Activated naive CD4-positive, alpha-beta T cell treated with anti-CD3 and anti-CD28 coated beads, Interleukin-2, amount 10 ng/mL, durations not matched to agents 7 days and 5 days (primary cell): ENCODE results near the gene FOXD4L1.
"Not testable (repeated sequence)": the region's sequence is repeated elsewhere in the genome, so short reads cannot be mapped to it uniquely, and the experiment has no call there.

Experiments used
- CTCF ChIA-PET: fragments of 350-600 bp; sonication (Branson Sonifier 250); formaldehyde crosslinking; loops from one replicate; lab custom pipeline; 2021; ENCODE audit warnings: antibody characterized with exemption; lab: Charles Lee
- DNase-seq: peaks from one replicate; pipeline ENCODE4 v3.0.0-alpha.2; 2020
- H3K27ac Mint-ChIP-seq: one replicate; pipeline ENCODE4 v1.8.0; 2021; ENCODE audit warnings: mild to moderate bottlenecking, moderate library complexity, mixed read lengths
- H3K27me3 Mint-ChIP-seq: one replicate; pipeline ENCODE4 v1.8.0; 2021; ENCODE audit warnings: mild to moderate bottlenecking, mixed read lengths
- H3K36me3 Mint-ChIP-seq: one replicate; pipeline ENCODE4 v1.8.0; 2021; ENCODE audit warnings: mixed read lengths
- H3K4me1 Mint-ChIP-seq: one replicate; pipeline ENCODE4 v1.8.0; 2021; ENCODE audit warnings: mixed read lengths
- H3K4me3 Mint-ChIP-seq: one replicate; pipeline ENCODE4 v1.8.0; 2021; ENCODE audit warnings: mild to moderate bottlenecking, moderate library complexity, mixed read lengths
- H3K9me3 Mint-ChIP-seq: one replicate; pipeline ENCODE4 v1.8.0; 2021; ENCODE audit warnings: mixed read lengths

The FOXD4L1 gene

DNA sequence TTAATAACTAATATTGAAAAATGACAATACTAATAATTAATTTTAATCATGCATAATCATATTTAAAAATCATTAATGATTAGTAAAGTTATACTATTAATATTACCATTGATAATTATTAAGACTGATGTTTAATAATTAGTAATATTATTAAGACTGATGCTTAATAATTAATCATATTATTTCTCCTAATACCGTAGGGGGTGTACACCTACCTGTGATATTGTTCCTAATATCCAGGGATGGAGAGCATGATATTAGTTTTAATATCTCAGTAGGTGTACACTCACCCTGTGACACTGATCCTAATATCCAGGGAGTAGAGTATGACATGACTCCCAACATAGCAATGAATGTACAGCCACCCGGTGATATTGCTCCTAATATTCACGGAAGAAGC is 12.4 kb downstream of the FOXD4L1 start:
- H3K9me3 Mint-ChIP-seq, CTCF ChIA-PET, H3K4me3 Mint-ChIP-seq, H3K27ac Mint-ChIP-seq, DNase-seq, H3K4me1 Mint-ChIP-seq, H3K36me3 Mint-ChIP-seq: not testable (repeated sequence)
- H3K27me3 Mint-ChIP-seq = peaks cover 32% of the 10 kb centered on the region

DNA sequence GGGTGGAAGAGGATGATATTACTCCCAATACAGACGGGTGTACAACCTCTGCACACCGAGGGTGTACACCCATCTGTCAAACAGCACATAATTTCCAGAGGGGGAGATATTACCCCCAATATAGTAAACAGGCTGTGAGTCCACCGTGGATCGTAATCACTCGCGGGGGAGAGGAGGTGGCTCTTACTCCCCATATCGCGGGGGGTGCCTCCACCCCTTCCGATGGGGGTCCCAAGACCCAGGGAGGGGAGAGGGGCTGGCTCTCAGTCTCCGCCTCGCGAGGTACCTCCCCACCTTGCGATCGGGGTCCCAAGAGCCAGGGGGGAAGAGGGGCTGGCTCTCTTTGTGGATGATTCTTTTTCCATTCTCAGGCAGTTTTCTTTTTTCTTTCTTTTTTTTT is 13.4 kb downstream of the FOXD4L1 start:
- H3K4me1 Mint-ChIP-seq, CTCF ChIA-PET, H3K9me3 Mint-ChIP-seq, DNase-seq, H3K27ac Mint-ChIP-seq, H3K4me3 Mint-ChIP-seq, H3K36me3 Mint-ChIP-seq: not testable (repeated sequence)
- H3K27me3 Mint-ChIP-seq = peaks cover 32% of the 10 kb centered on the region

DNA sequence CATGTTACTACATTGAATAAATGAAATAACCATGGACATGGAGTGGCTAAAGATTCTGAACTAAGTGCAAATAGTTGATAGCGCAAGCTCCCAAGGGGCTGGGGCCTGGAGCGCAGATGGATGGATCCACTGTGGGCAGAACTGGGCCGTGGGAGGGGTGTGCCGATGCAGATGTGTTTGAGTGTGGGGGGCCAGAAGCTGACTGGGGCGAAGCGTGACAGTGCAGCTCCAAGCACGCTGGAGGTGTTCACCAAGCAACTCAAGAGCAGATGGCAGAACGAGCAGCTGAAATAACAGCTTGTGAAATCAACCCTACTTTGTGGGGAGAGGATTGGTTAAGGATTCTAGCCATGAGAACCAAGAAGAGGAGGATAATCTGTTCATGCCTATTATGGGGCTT is 17.0 kb downstream of the FOXD4L1 start:
- H3K4me3 Mint-ChIP-seq, H3K27ac Mint-ChIP-seq, DNase-seq, H3K36me3 Mint-ChIP-seq, H3K9me3 Mint-ChIP-seq, H3K4me1 Mint-ChIP-seq, CTCF ChIA-PET: not testable (repeated sequence)
- H3K27me3 Mint-ChIP-seq = peaks cover 14% of the 10 kb centered on the region

DNA sequence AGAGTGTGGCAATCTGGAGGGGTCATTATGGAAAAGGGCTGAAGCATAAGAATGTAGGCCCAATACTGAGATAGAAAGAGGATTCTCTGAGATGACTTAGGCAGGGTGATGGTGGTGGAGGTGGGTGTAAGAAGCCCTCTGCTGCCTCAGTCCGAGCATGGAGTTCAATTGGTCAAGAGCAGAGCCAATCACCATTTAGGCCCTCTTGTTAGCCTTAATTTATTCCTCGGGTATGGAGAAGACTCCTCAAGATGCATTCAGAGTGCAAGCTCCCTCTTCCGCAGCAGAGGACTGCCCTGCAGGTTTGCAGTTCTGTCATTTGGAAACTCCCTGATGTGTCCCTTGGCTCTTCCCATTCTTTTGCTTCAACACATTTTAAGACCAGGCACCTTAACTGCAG is 17.5 kb downstream of the FOXD4L1 start:
- H3K27me3 Mint-ChIP-seq = peaks cover 19% of the 10 kb centered on the region
- H3K36me3 Mint-ChIP-seq, H3K9me3 Mint-ChIP-seq, CTCF ChIA-PET, H3K27ac Mint-ChIP-seq, H3K4me1 Mint-ChIP-seq, DNase-seq, H3K4me3 Mint-ChIP-seq: not testable (repeated sequence)

DNA sequence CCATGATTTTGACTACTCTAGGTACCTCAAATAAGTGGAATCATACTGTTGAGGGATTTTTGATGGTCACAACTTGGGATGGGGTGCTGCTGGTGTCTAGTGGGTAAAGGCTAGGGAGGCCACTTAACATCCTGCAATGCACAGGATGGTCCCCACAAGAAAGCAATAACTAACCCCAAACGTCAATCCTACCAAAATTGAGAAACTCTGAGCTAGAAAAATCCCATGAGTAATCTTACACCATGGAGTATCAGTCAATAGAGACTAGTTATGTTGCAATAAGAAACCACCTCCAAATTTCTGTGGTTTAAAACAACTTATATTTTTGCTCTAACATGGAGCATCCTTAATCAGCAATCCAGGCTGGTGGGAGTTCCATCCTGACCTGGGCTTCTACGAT is 18.6 kb downstream of the FOXD4L1 start:
- DNase-seq, H3K9me3 Mint-ChIP-seq, H3K4me3 Mint-ChIP-seq, H3K36me3 Mint-ChIP-seq, H3K27ac Mint-ChIP-seq, H3K4me1 Mint-ChIP-seq, CTCF ChIA-PET: not testable (repeated sequence)
- H3K27me3 Mint-ChIP-seq = peaks cover 17% of the 10 kb centered on the region

DNA sequence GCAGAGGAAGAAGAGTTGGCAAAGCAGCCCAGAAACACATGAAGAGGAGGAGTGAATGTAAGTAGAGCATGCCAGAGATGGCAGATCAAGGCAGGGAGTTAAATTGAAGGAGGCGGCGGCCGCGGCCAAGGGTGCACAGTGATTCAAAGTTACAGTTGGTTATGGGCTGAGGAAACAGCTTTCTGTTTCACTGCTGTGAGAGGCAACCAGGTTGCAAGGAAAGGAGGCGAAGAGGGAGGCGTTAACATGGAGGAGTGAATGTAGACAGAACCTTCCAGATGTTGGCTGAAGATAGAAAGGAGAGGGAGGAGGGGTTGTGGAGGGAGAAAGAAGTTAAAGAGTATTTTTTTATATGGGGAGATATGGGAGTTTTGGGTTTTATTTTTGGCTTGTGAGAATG is 22.4 kb downstream of the FOXD4L1 start:
- H3K4me3 Mint-ChIP-seq, H3K27ac Mint-ChIP-seq, H3K27me3 Mint-ChIP-seq, H3K9me3 Mint-ChIP-seq, H3K4me1 Mint-ChIP-seq, H3K36me3 Mint-ChIP-seq, DNase-seq, CTCF ChIA-PET: not testable (repeated sequence)

DNA sequence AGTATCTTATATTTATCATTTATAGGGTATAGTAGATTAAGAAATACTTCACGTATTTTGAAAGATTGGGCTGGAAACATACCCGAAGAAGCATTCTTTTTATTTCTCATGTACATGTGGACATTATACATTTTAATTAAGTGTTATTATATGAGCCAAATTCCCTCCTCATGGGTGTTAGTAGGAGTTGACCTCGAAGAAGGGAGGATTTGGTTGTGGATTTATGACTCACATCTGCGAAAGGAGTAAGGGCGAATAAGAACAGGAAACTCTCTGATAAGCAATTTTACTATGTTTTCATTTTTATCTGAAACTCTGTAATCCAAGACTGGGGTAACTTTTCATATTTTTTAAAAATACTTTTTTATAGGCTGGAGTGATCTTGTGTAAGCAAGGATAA is 23.0 kb downstream of the FOXD4L1 start:
- H3K4me3 Mint-ChIP-seq, H3K9me3 Mint-ChIP-seq, CTCF ChIA-PET, DNase-seq, H3K4me1 Mint-ChIP-seq, H3K36me3 Mint-ChIP-seq, H3K27ac Mint-ChIP-seq, H3K27me3 Mint-ChIP-seq: not testable (repeated sequence)

DNA sequence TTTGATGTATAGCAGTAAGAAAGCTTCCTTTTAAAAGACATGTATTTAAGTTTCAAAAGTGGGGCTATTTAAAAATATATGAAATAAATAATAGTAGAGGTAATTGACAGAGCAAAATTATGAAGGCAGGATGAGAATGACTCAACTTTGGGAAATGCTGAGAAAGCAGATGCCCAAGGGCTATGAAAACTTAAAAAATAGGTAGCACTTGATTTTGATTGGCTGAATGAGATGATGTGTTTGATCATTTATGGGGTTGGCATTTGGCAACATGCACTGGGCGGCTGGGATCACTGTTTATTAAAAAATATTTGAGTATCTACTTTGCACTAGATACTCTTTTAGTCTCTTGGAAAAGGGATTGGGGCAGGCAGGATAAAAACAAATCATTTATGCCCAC is 26.5 kb downstream of the FOXD4L1 start:
- H3K36me3 Mint-ChIP-seq, H3K9me3 Mint-ChIP-seq, CTCF ChIA-PET, DNase-seq, H3K4me3 Mint-ChIP-seq, H3K4me1 Mint-ChIP-seq, H3K27ac Mint-ChIP-seq, H3K27me3 Mint-ChIP-seq: not testable (repeated sequence)

DNA sequence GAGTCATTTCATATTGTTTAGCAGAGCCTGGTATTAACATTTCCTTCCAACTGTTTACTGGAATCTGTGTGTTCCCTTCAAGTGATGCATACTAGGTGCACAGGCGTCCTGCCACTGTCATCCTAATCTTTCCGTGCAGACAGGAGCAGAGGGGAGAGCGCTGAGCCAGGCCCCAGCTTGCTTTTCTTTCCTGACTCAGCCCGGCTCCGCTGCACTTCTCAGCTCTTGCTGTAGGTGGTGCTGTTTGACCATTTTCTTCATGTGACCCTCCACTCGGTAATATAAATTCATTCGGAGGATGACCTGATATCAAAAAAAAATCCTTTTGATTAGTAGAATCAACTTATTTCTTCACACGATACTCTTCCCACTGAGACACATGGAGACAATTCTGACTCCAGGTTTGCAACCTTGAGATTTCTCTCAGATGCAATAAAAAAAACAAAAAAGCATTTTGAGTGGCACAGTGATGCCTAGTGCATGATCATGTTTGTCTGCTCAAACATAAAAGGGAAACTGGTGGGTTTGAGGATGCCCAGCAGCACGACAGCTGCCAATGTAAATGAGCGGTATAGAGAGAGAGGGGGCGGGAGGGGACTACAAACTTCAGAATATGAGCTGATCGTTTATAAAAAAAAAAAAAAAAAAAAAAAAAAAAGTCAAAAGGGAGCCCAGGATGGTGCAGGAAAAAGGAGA is 29.0 kb downstream of the FOXD4L1 start:
- H3K4me3 Mint-ChIP-seq, DNase-seq, H3K36me3 Mint-ChIP-seq, H3K27ac Mint-ChIP-seq, H3K9me3 Mint-ChIP-seq, CTCF ChIA-PET, H3K27me3 Mint-ChIP-seq, H3K4me1 Mint-ChIP-seq: not testable (repeated sequence)

DNA sequence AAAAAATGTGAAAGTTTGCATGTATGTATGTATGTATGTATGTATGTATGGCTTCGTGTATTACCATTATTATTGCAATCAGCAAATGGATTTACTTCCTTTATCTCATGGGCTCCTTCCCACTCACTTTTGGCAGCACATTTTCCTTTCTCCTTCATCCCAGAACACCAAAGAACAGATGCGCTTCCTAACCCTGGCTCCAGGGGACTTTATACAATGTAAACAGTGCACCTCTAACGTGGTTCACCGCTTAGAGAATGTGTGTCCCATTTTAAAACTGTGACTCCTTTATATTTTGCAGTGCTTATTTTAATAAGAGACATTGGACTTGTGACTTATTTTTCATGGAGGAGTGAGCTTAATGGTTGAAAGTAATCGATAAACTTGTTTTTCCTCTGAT is 29.7 kb downstream of the FOXD4L1 start:
- DNase-seq, H3K27ac Mint-ChIP-seq, CTCF ChIA-PET, H3K9me3 Mint-ChIP-seq, H3K4me3 Mint-ChIP-seq, H3K27me3 Mint-ChIP-seq, H3K36me3 Mint-ChIP-seq, H3K4me1 Mint-ChIP-seq: not testable (repeated sequence)

DNA sequence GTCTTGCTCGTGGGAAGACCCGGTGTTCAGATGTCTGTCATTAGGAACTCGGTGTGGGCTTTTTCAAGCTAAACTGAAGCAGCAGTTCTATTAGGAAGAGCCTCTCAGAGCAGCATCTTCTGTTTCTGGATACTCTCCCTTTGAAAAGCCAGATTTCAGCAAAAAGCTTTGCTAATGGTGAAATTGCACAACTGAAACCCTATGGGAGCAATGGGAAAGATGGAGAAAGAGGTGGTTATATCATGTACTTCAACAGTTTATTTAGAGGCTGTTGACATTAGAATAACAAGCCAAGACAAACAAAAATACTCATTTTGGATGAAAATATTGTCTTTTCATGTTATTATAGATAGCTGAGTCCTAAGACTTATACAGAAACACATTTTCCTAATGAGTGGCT is 30.4 kb downstream of the FOXD4L1 start:
- H3K9me3 Mint-ChIP-seq, H3K4me3 Mint-ChIP-seq, H3K27ac Mint-ChIP-seq, CTCF ChIA-PET, H3K27me3 Mint-ChIP-seq, H3K4me1 Mint-ChIP-seq, H3K36me3 Mint-ChIP-seq, DNase-seq: not testable (repeated sequence)

DNA sequence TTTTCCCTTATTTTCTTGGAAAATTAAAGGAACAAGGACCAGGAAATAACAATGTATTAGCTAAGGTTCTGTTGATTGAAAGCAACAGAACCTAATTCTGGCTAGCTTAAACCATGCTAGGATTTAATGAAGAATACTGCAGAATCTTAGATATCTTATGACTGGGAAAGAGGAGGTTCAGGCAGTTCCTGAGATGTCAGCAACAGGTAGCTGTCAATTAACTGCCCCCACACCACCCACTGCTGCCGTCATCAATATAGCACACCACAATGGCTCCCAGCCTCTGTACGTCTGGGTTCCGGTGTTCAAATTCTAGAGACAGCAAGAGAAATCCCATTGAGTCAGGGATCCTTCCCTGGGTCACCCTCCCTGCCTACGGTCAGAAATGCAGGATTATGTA is 34.5 kb downstream of the FOXD4L1 start:
- H3K36me3 Mint-ChIP-seq, CTCF ChIA-PET, DNase-seq, H3K27ac Mint-ChIP-seq, H3K4me1 Mint-ChIP-seq, H3K9me3 Mint-ChIP-seq, H3K4me3 Mint-ChIP-seq, H3K27me3 Mint-ChIP-seq: not testable (repeated sequence)

DNA sequence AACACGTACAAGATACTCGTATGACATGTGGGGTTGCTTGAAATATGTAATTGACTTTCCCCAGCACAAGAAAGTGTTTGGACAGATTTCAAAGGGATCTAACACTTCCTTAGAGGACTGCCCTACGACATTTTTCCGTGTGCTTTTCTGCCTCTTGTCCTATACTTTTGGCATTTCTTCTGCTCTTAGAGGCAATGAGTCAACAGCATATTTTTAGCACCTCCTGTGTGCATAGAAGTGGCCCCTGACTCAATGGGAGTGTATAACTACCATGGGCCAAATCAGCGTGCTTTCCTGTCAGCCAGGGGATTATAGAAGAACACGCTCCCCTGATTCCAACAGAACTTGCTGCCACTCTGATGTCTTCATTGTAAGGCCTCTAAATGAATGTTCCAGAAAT is 38.1 kb downstream of the FOXD4L1 start:
- H3K36me3 Mint-ChIP-seq, H3K9me3 Mint-ChIP-seq, DNase-seq, CTCF ChIA-PET, H3K4me3 Mint-ChIP-seq, H3K4me1 Mint-ChIP-seq, H3K27ac Mint-ChIP-seq: not testable (repeated sequence)
- H3K27me3 Mint-ChIP-seq = peaks cover 25% of the 10 kb centered on the region

DNA sequence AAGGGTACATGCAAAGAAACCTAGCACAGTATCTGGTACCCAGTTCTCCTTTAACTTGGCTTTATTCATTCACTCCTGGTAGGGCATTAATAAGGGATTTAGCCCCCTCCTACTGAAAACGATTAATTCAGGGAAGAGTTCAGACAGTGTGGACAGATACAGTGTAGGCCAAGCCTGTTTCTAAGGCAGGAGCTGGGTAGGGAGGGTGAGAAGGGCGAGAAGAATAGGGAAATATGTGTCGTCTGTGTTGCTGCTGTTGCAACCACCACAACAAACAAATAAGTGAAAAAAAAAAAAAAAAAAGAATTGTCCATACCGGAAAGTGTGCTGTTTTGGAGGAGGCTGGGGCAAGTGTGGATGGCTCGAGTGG is 42.4 kb downstream of the FOXD4L1 start:
- CTCF ChIA-PET, H3K27ac Mint-ChIP-seq, H3K36me3 Mint-ChIP-seq, H3K9me3 Mint-ChIP-seq, H3K4me1 Mint-ChIP-seq, DNase-seq: not testable (repeated sequence)
- Mint-ChIP-seq H3K4me3 (peak overlapping the region; percentile 72), H3K27me3 (peaks cover 31% of the 10 kb centered on the region)

DNA sequence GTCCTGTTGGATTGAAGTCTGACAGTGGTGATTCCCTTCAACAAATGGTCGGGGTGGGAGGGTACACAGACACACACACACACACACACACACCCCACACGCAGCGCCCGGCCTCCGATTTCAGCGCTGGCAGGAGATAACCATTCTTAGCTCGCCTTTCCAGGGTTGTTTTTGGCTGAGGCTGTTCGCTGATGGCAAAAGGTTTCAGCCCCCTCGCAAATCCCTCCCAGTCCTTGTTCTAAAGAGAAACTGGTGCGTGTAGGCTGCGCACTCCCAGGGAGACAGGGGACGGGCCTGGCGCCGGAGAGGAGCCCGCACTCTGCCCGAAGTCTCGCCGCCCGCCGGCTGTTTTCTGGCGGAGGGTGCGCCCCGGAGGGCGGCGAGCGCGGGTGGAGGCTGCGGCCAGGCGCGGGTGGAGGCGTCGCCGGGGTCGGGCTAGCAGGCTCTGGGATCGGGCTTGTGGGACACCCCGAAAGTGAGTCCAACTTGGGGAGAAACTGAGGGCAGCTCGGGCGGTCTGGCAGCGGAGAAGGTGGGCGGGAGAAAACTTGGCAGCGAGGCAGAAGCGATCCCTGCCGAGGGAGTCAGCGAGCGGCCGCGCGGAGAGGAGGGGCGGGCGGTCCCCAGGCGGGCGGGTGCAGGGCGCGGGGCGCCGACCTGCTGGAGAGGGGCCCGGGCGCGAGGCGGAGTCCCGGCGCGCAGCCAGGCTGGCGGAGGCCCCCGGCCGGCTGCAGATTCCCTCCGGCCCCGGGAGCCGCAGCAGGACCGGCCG is 42.9 kb downstream of the FOXD4L1 start:
- H3K4me3 Mint-ChIP-seq = peak overlapping the region; percentile 72
- CTCF ChIA-PET, H3K36me3 Mint-ChIP-seq, H3K9me3 Mint-ChIP-seq, H3K4me1 Mint-ChIP-seq, H3K27ac Mint-ChIP-seq: not testable (repeated sequence)
- H3K27me3 Mint-ChIP-seq = peaks cover 31% of the 10 kb centered on the region
- DNase-seq = peak; percentile 38
